Stimulated activated CD4-positive, alpha-beta T cell treated with anti-CD3 and anti-CD28 coated beads, Interleukin-4, amount 100 ng/mL, for 48 hours (primary cell): ENCODE data around the gene LIMS3.
"Not testable (repeated sequence)": the region's sequence is repeated elsewhere in the genome, so short reads cannot be mapped to it uniquely, and the experiment has no call there.

Experiments used
- DNase-seq, 2 donors: peaks; one replicate each; pipeline ENCODE4 v3.0.0-alpha.2; 2020; ENCODE audit warnings: low read depth in 2 of 2

LIMS3 gene, protein sequence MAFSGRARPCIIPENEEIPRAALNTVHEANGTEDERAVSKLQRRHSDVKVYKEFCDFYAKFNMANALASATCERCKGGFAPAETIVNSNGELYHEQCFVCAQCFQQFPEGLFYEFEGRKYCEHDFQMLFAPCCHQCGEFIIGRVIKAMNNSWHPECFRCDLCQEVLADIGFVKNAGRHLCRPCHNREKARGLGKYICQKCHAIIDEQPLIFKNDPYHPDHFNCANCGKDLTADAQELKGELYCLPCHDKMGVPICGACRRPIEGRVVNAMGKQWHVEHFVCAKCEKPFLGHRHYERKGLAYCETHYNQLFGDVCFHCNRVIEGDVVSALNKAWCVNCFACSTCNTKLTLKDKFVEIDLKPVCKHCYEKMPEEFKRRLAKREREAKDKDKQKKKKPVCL

GRCh38 chr2:109898462-109899336 is at the start of gene LIMS3:
LIMS3 (plus strand) TSS chr2:109898688; CDS start chr2:109898729, 41 bp downstream.
- not testable (repeated sequence) for DNase-seq

DNA sequence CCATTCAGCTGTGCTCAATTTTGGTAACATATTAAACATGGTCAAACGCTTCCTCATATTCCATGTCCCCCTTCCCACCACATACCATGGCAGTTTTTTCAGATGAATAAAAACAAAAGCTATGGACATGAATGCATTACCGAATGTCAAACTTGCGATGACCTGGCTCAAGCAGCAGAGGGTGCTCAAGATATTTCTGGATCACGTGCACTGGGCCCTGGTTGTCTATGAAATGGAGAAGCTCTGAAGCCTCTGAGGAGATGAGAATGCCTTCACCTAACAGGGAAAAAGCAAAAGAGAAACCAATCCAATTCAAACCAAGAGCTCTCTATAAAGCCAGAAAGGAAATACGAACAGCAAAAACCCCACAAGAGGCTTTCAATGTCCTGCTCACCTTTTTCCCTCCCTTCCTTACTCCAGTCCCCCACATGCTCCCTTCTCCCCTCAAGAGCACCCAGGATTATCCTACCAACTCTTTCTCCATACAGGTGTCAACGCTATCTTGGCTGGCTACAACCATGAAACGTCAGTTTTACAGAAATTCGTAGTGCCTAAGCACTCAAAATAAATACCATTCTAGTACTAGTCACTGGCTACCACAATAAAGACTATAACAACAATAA is 27.2 kb upstream of the LIMS3 start:
- DNase-seq, result not testable (repeated sequence)

DNA sequence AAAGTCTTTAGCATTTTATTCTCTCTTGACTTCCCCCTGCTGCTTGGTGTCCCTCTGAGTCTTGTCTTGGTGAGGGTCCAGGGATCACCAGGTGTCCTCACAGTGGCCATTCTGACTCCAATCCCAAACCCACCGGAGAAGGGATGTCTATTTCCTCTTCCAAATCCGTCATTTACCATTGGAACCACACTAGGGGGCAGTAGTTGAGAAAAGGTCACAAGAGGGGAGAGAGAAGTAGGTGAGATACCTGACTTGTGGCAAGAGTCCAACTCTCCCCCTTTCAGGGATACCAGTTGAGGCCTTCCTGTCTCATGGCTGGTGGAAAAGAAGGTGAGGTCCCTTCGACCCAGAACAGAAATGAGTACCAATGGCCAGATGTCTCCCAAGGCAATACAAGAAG is 21.9 kb upstream of the LIMS3 start:
- not testable (repeated sequence) for DNase-seq

- not testable (repeated sequence) for DNase-seq
These were observed 16.4 kb upstream of the LIMS3 start for GRCh38 chr2:109882112-109882511.

DNA sequence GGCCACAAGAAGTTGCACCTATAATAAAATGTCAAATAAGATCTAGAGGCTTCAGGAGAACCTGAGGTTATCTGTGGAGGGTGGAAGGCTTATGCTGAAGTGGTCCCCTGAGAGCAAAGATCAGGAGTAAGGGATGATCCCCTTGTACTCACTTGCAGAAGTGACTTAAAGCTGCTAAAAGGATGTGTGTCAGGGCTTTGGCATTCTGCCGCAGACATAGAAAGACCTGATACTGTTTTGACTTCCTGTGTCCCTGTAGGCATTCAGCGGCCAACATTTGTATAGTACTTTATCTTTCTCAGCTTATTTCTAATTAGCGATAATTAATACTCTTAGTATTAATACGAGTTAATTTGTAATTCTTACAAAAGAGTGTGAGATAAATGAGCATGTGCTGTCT is 10.1 kb upstream of the LIMS3 start:
- not testable (repeated sequence) for DNase-seq

DNA sequence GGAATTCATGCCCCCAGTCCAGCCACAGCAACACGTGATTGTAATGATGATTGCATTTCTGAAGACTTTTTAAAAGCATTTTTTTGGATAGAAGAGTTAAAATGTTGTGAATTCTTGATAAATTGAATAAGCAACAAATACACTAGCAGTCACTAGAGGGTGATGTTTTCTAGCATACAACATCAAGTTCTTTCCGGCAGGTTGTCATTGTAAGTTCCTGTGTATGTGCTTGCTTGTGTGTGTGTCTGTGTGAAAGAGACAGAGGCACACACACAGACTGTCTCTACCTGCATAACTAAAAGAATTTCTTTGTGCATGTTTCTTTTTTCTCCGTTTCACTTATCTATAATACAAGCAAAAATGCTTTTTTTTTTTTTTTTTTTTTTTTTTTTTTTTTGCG is 8.6 kb upstream of the LIMS3 start:
- DNase-seq, result not testable (repeated sequence)

DNA sequence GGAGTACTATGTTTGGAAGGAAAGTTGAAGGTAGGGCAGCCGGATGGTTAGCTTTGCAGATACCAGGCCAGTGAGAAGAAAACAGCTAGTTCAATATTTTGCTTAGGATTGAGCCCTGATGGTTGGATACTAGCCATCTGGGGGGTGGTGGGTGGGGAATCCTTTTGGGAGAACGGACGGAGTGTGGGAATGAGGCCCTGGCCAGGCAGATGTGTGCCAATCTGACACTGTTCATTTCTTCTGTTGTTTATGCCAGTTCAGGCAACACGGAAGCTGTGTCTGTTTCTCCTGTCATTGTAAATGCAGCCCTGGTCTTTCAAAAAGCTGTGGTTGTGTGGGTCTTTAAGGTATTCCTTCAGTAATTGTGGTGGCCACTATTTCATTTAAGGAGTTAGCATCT is 7.5 kb upstream of the LIMS3 start:
- DNase-seq, result not testable (repeated sequence)

DNA sequence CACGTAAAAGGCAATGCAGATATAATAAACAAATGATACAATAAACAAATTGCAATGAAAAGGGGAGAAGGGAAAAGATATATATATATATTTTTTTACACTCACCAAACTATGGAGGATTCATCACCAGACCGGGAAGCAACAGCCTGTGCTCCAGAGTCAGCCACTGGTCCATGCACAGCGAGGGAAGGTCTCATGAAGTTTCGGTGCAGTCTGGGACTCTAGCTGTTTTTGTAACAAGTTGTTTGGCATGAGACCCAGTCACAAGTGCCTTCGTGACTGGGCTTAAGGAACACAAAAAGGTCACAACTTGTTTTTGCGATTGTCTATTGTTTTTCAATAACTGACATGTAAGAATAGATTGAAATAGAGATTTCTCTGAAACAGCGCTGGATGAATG is 4.8 kb upstream of the LIMS3 start:
- not testable (repeated sequence) for DNase-seq

DNA sequence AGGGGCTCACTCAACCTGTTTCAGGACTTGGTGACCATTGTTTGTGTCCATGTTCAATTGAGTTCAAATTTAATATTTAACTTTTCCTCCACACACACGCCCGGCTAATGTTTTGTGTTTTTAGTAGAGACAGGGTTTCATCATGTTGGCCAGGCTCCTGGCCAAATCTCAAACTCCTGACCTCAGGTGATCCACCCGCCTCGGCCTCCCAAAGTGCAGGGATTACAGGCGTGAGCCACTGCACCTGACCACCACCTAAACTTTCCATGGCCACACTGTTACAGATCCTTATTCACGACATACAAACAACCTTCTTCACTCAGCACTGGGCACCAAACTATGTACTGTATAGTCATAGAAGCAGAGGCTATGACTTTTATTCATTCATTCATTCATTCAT is 4.3 kb upstream of the LIMS3 start:
- DNase-seq, result not testable (repeated sequence)

DNA sequence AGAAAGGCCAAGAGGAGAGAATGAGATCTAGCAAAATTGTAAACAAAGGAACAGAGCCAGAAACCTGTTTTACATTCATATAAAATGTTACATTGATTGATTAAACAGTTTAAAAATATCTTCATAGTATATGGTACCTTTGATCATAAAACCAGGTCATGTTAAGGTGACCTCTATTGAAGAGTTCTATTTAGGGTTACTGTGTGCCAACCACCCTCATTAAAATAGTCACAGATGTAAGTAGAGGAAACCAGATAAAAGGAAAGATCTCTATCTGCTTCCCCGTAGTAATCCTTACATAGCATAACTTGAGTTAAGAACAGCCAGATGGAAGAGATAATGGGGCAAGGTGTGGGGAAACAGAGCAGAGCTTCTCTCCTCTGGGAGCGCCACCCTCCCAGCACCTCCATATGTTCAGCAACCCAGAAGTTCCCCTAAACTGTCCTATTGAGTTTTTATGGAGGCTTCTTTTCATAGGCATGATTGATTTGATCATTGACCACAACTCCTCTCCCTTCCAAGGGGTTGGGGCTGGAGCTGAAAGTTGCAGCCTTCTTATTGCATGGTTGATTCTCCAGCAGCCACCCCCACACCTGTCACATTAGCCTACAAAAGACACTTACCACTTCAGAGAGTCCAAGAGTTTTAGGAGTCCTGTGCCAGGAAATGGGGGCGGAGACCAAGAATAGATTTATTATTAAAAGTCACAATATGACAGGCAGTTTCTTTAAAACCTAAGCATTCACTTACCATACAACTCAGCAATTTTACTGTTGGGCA is 3.2 kb upstream of the LIMS3 start:
- DNase-seq, result not testable (repeated sequence)

DNA sequence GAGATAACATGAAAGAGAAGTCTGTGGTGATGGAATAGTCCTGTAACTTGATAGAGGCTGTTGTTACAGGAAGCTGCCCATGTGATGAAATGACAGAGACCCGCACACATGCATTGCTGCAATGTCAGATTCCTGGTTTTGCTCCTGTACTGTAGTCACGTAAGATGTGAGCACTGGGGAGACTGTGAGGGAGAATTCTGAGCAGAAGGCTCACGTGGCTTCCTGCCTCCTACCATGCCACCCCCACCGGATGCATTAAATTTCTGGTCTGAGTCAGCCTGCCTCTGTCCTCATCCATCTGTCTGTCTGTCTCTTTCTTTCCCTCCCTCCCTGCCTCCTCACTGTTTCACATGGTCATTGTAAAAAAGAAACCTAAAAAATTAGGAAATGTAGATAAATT is 2.3 kb upstream of the LIMS3 start:
- not testable (repeated sequence) for DNase-seq

DNA sequence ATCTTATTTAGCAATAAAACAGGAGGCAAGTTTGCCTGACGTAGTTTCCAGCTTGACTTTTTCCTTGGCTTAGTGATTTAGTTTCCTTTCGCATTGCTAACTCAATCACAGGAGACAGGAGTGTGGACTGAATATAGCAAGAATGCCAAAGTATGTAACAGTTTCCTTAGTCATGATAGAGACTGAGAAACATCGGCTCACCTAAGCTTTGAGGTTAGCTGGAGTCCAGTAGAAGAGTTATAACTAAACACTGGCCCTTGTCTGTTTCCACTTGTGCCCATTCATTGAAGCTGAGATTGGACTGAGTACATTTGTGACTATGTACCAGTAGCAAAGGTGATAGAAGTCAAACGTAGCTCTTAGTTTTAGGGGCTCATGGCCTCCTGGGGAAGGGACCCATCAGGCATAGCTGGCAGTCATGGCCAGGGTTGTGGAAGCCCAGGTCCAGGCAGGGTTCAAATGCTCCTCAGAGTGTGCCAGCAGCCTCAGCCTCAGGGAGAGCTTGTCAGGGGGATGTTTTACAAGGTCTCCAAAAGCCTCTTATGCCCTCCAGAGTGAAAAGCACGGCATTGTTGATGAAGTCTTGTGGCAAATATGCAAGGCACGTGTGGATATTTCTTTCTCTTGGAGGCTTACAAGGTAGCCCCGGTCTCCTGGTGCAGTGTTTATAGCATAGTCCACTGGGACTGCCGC is 573 bp upstream of the LIMS3 start:
- DNase-seq, result not testable (repeated sequence)

DNA sequence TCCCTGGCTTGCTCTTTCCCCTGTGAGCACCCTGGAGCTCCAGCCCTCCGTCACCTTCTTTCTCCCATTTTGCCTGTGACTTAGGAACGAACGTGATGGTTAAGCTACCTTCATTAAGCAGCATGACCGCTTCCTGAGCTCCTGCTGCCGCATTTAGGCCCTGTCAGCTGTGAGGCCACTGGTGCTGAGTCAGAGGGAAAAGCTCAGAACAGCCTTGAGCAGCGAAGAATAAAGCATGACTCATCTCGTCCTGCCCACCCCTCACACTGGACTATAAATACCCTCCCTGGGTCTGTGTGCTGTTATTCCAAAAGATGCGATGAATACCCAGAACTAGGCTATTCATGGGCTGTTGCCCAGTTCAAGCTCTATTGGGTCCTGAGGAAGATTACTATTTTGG is 7.3 kb downstream of the LIMS3 start:
- DNase-seq, result not testable (repeated sequence)

- DNase-seq, result not testable (repeated sequence)
These were observed 10.1 kb downstream of the LIMS3 start for GRCh38 chr2:109908626-109909025.

DNA sequence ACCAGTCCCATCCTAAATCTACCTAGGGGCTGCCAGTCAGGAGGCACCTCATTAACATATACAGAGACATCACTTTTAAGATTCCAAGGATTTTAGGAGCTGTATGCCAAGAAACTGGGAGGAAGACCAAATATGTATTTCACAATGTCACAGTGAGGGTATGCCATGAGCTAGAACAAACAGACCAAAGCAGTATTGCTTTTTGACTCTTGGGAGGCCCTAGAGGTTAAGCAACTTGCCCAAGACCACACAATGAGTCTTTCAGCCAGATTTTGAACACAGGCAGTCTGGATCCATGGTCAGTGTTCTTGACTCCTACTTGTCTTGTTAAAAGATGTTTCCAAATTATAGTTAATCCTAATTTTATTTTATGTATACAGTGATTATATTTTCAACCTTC is 12.3 kb downstream of the LIMS3 start:
- not testable (repeated sequence) for DNase-seq

DNA sequence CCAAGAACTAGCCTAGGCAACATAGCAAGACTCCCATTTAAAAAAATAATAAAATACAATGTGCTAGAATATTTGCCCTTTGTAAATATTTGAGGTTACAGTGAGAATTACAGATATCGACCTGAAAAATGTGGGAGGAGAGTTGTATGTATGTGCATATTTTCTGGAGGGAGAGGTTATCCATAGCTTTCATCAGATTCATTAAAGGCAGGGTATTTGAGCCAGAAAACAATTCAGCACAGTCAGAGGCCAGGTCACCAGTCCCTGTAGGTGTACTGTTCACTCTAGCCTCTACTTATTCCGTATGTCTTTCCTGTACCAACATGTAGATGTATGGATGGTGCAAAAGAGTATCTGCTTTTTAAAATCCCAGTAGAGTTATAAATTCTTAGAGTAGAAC is 15.4 kb downstream of the LIMS3 start:
- DNase-seq, result not testable (repeated sequence)

DNA sequence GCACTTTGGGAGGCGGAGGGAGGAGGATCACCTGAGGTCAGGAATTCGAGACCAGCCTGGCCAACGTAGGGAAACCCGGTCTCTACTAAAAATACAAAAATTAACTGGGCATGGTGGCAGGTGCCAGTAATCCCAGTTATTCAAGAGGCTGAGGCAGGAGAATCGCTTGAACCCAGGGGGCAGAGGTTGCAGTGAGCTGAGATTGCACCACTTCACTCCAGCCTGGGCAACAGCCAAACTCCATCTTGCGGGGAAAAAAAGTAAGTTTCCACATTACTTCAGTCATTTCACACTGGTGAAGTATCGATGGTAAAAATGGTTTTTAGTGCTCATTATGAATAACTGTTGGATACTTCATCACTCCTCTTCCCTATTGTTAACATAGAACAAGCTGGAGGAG is 16.1 kb downstream of the LIMS3 start:
- not testable (repeated sequence) for DNase-seq

- not testable (repeated sequence) for DNase-seq
These were observed 17.3 kb downstream of the LIMS3 start for GRCh38 chr2:109915830-109916229.

GRCh38 chr2:109920162-109920561 is 21.7 kb downstream of the LIMS3 start:
- not testable (repeated sequence) for DNase-seq

DNA sequence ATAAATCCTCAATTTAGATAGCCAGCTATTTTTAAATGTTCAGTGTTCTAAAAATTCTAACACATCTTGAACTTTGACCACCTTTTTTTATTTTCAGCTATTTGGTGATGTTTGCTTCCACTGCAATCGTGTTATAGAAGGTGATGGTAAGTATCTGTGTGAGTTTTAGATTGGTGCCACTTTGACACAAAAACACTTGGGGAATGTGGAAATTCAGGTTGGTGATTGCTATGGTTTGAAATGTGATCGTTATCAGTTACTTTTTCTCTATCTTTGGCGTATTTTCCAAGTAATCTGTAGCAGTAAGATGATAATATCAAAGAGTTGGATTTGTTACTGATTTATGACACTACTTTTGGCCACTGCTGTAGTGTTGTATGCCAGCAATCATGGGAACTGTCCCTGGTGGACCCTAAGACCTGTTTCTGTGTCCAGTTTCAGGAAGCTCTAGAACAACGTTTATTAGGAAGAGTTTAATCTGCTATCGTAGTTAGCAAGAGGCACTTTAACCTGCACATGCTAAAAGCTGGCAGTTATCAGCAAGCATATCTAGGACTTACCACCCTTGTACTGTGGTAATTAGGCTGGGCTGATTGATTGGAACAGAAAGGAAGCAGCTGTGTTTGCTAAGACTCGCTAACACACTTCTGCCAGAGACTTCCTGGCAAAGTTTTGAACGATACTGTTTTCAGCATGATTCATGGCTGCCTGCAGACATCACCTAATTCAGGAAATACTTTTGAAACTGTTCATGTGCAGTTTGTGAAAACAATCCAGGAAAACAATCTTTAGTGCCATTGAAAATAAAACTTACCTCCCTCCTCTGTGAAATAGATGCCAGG is 23.3 kb downstream of the LIMS3 start:
- DNase-seq, result not testable (repeated sequence)
